Fibroblast of the aortic adventitia (primary cell): ENCODE results near the gene SH3BGRL3. TPM values are rescaled to one million over a fixed set of nuclear protein-coding genes. Genes with fewer than 3 reads are reported as not detected.

Experiments used
- DNase-seq: peaks from one replicate; pipeline ENCODE4 v3.0.0-alpha.2; 2010; ENCODE audit warnings: low read depth
- H3K4me3 ChIP-seq: 2 replicates; pipeline ENCODE4 v1.5.1; 2011; ENCODE audit warnings: low read depth, mild to moderate bottlenecking, control low read depth, low read length, moderate library complexity
- CTCF ChIP-seq: IDR thresholded peaks from 2 replicates; pipeline ENCODE4 v1.5.1; 2011; ENCODE audit warnings: mild to moderate bottlenecking, low read length, control low read depth, inconsistent platforms; ENCODE audit not compliant: insufficient read depth
- total RNA-seq: library from RNA; depleted of rRNA; stranded (reverse); fragments of >200 nt; gene quantifications from 2 replicates; pipeline ENCODE4 v1.2.3, GENCODE V29; 2012; ENCODE audit warnings: low replicate concordance

The SH3BGRL3 gene
- total RNA-seq, 1 donor, result 114 TPM

GRCh38 chr1:26287033-26287711 is 7.3 kb downstream of the SH3BGRL3 start:
- no peak for DNase-seq
- no peak overlapping the region for H3K4me3 ChIP-seq
- no peak for TF ChIP-seq CTCF

GRCh38 chr1:26287811-26288210 is 7.9 kb downstream of the SH3BGRL3 start:
- no peak for TF ChIP-seq CTCF
- H3K4me3 ChIP-seq, result no peak overlapping the region
- DNase-seq, result no peak

GRCh38 chr1:26288311-26288941 is 8.5 kb downstream of the SH3BGRL3 start:
- TF ChIP-seq CTCF, result no peak
- DNase-seq, result no peak
- no peak overlapping the region for H3K4me3 ChIP-seq

GRCh38 chr1:26289158-26290059 is 9.5 kb downstream of the SH3BGRL3 start:
- DNase-seq, result no peak
- TF ChIP-seq CTCF, result no peak
- H3K4me3 ChIP-seq, result no peak overlapping the region

- no peak for DNase-seq
- no peak for TF ChIP-seq CTCF
- no peak overlapping the region for H3K4me3 ChIP-seq
Observed at GRCh38 chr1:26290122-26290881, 10.4 kb downstream of the SH3BGRL3 start.

GRCh38 chr1:26290882-26291261 is 11.0 kb downstream of the SH3BGRL3 start:
- TF ChIP-seq CTCF, result no peak
- no peak for DNase-seq
- no peak overlapping the region for H3K4me3 ChIP-seq
